ENCODE measurements around the gene CBX2.

The CBX2 gene

GRCh38 chr17:79737046-79737921 lies 40.7 kb upstream of the CBX2 start:
- no peak overlapping the region for H3K4me3 ChIP-seq (ENCODE audit: low read depth, low read length)
- POLR2A ChIA-PET: no interaction called here
- TF ChIP-seq, protein P1, sequence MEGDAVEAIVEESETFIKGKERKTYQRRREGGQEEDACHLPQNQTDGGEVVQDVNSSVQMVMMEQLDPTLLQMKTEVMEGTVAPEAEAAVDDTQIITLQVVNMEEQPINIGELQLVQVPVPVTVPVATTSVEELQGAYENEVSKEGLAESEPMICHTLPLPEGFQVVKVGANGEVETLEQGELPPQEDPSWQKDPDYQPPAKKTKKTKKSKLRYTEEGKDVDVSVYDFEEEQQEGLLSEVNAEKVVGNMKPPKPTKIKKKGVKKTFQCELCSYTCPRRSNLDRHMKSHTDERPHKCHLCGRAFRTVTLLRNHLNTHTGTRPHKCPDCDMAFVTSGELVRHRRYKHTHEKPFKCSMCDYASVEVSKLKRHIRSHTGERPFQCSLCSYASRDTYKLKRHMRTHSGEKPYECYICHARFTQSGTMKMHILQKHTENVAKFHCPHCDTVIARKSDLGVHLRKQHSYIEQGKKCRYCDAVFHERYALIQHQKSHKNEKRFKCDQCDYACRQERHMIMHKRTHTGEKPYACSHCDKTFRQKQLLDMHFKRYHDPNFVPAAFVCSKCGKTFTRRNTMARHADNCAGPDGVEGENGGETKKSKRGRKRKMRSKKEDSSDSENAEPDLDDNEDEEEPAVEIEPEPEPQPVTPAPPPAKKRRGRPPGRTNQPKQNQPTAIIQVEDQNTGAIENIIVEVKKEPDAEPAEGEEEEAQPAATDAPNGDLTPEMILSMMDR (IDR thresholded peaks at IDR 0.05; ENCODE audit: insufficient read depth, low read length, missing control alignments): no peak
- CTCF ChIA-PET: no interaction called here
- DNase-seq (ENCODE audit: low read depth, low spot score): no peak

GRCh38 chr17:79737922-79738578 lies 39.9 kb upstream of the CBX2 start:
- no peak overlapping the region for H3K4me3 ChIP-seq (ENCODE audit: low read depth, low read length)
- ChIA-PET POLR2A (no interaction called here), CTCF (no interaction called here)
- DNase-seq (ENCODE audit: low read depth, low spot score): no peak
- TF ChIP-seq, protein P1 (IDR thresholded peaks at IDR 0.05; ENCODE audit: insufficient read depth, low read length, missing control alignments): no peak

DNA sequence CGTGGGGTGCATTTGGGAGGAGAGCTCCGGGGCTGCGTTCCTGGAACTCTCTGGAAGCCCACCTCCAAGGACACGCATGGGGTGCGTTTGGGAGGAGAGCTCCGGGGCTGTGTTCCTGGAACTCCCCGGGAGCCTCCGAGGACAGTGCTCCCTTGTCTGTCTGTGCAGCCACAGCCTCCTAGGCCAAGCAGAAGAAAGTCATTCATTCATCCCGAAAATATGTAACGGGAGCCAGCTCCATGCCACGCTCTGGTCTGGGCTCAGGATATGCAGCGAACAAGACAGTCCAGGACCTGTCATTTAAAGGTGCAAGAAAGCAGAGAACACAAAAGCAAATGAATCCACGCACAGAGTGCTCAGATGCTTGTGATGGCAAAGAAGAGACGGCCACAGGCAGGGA lies 39.3 kb upstream of the CBX2 start:
- no peak overlapping the region for H3K4me3 ChIP-seq (ENCODE audit: low read depth, low read length)
- ChIA-PET CTCF (interaction anchor here (0.9 kb wide), 1 partner anchor 253 kb away, joined by 3 read pairs; no protein-coding TSS in a partner anchor), POLR2A (no interaction called here)
- TF ChIP-seq, protein P1 (IDR thresholded peaks at IDR 0.05; ENCODE audit: insufficient read depth, low read length, missing control alignments): no peak
- no peak for DNase-seq (ENCODE audit: low read depth, low spot score)

DNA sequence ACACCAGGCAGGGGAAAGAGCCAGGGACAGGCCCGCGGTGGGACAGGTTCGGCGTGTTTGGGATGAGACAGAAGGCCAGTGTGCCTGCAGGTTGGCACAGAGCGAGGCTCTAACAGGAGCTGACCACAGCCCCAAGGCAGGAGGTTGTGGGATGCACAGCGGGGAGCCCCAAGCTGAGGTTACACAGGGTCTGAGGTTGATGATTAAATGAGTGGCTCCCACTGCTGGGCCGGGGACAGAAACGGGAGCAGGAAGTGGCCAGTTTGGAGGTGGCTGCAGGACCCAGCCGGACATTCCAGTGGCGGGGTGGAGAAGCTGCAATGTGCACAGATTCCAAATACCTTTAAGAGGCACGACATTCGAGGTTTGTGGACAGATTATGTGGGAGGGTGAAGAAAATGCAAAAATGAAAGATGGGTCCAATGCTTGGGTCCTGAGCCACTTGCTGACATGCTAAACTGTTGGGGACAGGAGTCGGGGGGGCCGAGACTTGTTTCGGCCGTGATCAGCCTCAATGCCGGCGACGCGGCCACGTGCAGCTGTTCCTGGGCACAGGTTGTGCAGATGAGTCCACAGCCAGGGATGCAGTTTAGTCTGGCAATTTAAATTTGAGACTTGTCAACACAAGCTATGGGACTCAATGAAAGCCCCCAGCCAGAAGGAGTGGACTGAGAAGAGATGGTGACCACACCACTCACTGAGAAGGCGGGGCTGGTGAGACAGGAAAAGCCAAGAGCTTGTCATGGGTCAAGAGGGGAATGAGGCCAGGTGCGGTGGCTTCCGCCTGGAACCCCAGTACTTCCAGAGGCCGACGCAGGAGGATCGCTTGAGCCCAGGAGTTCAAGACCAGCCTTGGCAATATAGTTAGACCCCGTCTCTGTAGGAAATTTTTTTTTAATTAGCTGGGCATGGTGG lies 38.5 kb upstream of the CBX2 start:
- POLR2A ChIA-PET: no interaction called here

DNA sequence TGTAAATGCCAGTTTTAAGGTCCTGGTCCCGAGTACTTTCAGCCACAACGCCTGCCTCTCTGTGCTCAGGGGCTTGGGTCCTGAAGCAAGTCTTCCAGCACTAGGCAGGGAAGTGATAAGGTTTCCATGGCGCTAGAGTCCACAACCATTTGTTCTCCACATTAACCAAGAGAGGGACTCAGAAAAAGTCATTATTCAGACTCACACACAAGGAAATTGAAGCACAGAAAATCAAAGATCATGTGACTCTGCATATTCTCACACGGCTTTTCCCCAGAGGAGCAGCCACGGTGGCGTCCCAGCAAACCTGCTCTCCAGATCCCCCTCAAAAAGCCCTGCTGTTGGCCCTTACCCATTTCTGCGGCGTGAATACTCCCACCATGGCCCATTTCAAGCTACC lies 37.5 kb upstream of the CBX2 start:
- CTCF ChIA-PET: interaction anchor here (0.8 to 4.5 kb wide), 17 partner anchors 8 to 268 kb away, joined by 3 to 30 read pairs (median 5); partner anchors contain the start of genes CBX2 and ENPP7
- DNase-seq (ENCODE audit: low read depth, low spot score): no peak
- POLR2A ChIA-PET: no interaction called here
- TF ChIP-seq, protein P1 (IDR thresholded peaks at IDR 0.05; ENCODE audit: insufficient read depth, low read length, missing control alignments): no peak
- H3K4me3 ChIP-seq (ENCODE audit: low read depth, low read length): no peak overlapping the region

More for the DNA sequence above, 38.5 kb upstream of the CBX2 start:
- CTCF ChIA-PET: interaction anchor here (0.8 to 1.5 kb wide), 5 partner anchors 18 to 253 kb away, joined by 3 read pairs; no protein-coding TSS in a partner anchor
- no peak for DNase-seq (ENCODE audit: low read depth, low spot score)
- TF ChIP-seq, protein P1 (IDR thresholded peaks at IDR 0.05; ENCODE audit: insufficient read depth, low read length, missing control alignments): no peak
- H3K4me3 ChIP-seq (ENCODE audit: low read depth, low read length): no peak overlapping the region

Data from AG04449 (cell line).